ENCODE measurements around the gene CEACAM3. TPM values are rescaled to one million over a fixed set of nuclear protein-coding genes. Genes with fewer than 3 reads are reported as not detected.

The CEACAM3 gene
- total RNA-seq, 1 experiment from 2014 or later: not detected

DNA sequence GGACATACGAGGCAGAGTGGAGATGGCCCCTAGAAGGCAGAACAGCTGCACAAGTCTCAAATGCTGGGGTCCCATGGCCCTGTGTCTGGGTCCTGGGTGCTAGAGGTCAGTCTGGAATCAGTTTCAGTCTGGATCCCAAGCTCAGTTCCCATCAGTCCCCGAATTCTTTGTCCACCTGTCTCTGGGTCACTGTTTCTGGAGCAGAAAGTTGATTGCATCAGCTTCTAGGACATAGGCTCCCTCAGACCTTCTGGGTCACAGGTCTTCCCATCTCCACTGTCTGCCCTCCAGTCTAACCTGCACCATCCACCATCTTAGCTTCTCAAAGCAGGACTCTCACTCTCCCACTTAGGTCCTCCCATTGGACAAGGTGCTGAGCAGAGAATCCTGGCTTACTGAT lies 42.8 kb downstream of the CEACAM3 start:
- peaks cover 0 to 2% (median 0%) of the 10 kb centered on the region in 3 experiments; a peak in 1 of 7 replicates for H3K36me3 Mint-ChIP-seq (ENCODE audit: insufficient read depth in 1 of 3, low read depth in 3 of 3)

More for the DNA sequence above, 42.8 kb downstream of the CEACAM3 start:
- Histone ChIP-seq H4K5ac (ENCODE audit: insufficient read length, low read depth, low read length) (no peak overlapping the region), H3K4ac (ENCODE audit: low read depth, low read length) (no peak overlapping the region), H3K18ac (ENCODE audit: insufficient read length, low read depth, low read length) (no peak overlapping the region), H3K27me3 (ENCODE audit: insufficient read depth, low read length) (no peaks in the 10 kb centered on the region), H3K56ac (ENCODE audit: insufficient read length, low read depth, low read length) (no peak overlapping the region), H2BK5ac (ENCODE audit: insufficient read length, low read length) (no peak overlapping the region), H3K9me3 (ENCODE audit: control insufficient read depth, low read depth, low read length) (no peaks in the 10 kb centered on the region), H3K4me1 (ENCODE audit: insufficient read depth, low read length) (no peaks in the 10 kb centered on the region), H3K23me2 (ENCODE audit: insufficient read length, low read depth, low read length, poor library complexity, severe bottlenecking) (peaks cover 2% of the 10 kb centered on the region), H3K4me2 (ENCODE audit: insufficient read depth, insufficient read length, low read length) (no peak overlapping the region), H3K14ac (ENCODE audit: insufficient read depth, low read length) (no peak overlapping the region), H3K27ac (ENCODE audit: insufficient read length, low read depth, low read length) (no peak overlapping the region), H2BK15ac (ENCODE audit: low read depth, low read length) (no peak overlapping the region), H3T11ph (ENCODE audit: low read length) (no peak overlapping the region), H2AK5ac (ENCODE audit: insufficient read length, low read length) (no peak overlapping the region), H4K20me1 (ENCODE audit: control insufficient read depth, insufficient read depth, insufficient read length) (no peaks in the 10 kb centered on the region), H2BK12ac (ENCODE audit: insufficient read length, low read depth, low read length) (no peak overlapping the region), H4K91ac (ENCODE audit: insufficient read length, low read depth, low read length) (no peak overlapping the region), H3K9ac (ENCODE audit: extremely low read depth, insufficient read length, low read length) (no peak overlapping the region), H2BK20ac (ENCODE audit: low read depth, low read length, poor library complexity, severe bottlenecking) (no peak overlapping the region), H2BK120ac (ENCODE audit: low read depth, low read length, poor library complexity, severe bottlenecking) (no peak overlapping the region), H3K79me1 (ENCODE audit: insufficient read depth, low read depth, low read length, poor library complexity, severe bottlenecking) (no peaks in the 10 kb centered on the region), H3K79me2 (ENCODE audit: insufficient read depth, low read length) (no peaks in the 10 kb centered on the region), H4K8ac (replicated peaks; ENCODE audit: insufficient read length, low read depth, low read length) (no peak overlapping the region), H3K23ac (ENCODE audit: insufficient read length, low read depth, low read length) (no peak overlapping the region), H2AFZ (ENCODE audit: low read length) (no peak overlapping the region)
- no peak for DNase-seq
- TF ChIP-seq, protein P1, sequence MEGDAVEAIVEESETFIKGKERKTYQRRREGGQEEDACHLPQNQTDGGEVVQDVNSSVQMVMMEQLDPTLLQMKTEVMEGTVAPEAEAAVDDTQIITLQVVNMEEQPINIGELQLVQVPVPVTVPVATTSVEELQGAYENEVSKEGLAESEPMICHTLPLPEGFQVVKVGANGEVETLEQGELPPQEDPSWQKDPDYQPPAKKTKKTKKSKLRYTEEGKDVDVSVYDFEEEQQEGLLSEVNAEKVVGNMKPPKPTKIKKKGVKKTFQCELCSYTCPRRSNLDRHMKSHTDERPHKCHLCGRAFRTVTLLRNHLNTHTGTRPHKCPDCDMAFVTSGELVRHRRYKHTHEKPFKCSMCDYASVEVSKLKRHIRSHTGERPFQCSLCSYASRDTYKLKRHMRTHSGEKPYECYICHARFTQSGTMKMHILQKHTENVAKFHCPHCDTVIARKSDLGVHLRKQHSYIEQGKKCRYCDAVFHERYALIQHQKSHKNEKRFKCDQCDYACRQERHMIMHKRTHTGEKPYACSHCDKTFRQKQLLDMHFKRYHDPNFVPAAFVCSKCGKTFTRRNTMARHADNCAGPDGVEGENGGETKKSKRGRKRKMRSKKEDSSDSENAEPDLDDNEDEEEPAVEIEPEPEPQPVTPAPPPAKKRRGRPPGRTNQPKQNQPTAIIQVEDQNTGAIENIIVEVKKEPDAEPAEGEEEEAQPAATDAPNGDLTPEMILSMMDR (conservative IDR thresholded peaks at IDR 0.05): no peak
- Mint-ChIP-seq H3K27ac (no peak overlapping the region), H3K4me1 (no peaks in the 10 kb centered on the region), H3K27me3 (ENCODE audit: low read depth) (peaks cover 27% of the 10 kb centered on the region), H3K4me3 (no peak overlapping the region), H3K9me3 (peaks cover 1 to 67% of the 10 kb centered on the region in 2 experiments; a peak in 2 of 5 replicates)
- WGBS (ENCODE audit: extremely low coverage, insufficient read length, low lambda C conversion rate): no CpG with 5 or more reads among the region's 2 CpGs
